Naive thymus-derived CD8-positive, alpha-beta T cell (primary cell): ENCODE measurements around the gene ULK4. TPM values are rescaled to one million over a fixed set of nuclear protein-coding genes. Genes with fewer than 3 reads are reported as not detected.
"Not testable (repeated sequence)": the region's sequence is repeated elsewhere in the genome, so short reads cannot be mapped to it uniquely, and the experiment has no call there.

Source experiments
- ATAC-seq, 2 donors: fragments of 150-1000 bp; cut with Tn5 transposase in 1 of 2; sonication (Bioruptor Pico), chemical (Tn5 transposase) in 1 of 2; 1 replicate in 1 of 2; 2 replicates in 1 of 2; pipeline ENCODE4 v1.10.0; 2021; ENCODE audit warnings: mild to moderate bottlenecking in 2 of 2, moderate library complexity in 2 of 2
- POLR2A ChIA-PET: fragments of 350-600 bp; sonication (Branson Sonifier 250); formaldehyde crosslinking; loops from one replicate; lab custom pipeline; 2021; ENCODE audit warnings: antibody characterized with exemption; lab: Charles Lee
- DNase-seq, 10 donors: peaks; one replicate each; pipeline versions ENCODE4 v3.0.0 to v3.0.0-alpha.2; 2020 to 2022
- H3K27ac Mint-ChIP-seq, 10 donors: one replicate each; pipeline ENCODE4 v1.8.0; 2020 to 2022; ENCODE audit warnings: mild to moderate bottlenecking in 10 of 10, mixed read lengths in 10 of 10, moderate library complexity in 4 of 10, inconsistent platforms in 1 of 10
- H3K27me3 Mint-ChIP-seq, 5 donors: one replicate each; pipeline ENCODE4 v1.8.0; 2021 to 2022; ENCODE audit warnings: mixed read lengths in 5 of 5
- H3K36me3 Mint-ChIP-seq, 3 donors: one replicate each; pipeline ENCODE4 v1.8.0; 2020 to 2022; ENCODE audit warnings: mixed read lengths in 3 of 3, mild to moderate bottlenecking in 2 of 3, inconsistent platforms in 1 of 3
- H3K4me1 Mint-ChIP-seq, 4 donors: one replicate each; pipeline ENCODE4 v1.8.0; 2021 to 2022; ENCODE audit warnings: mixed read lengths in 4 of 4
- H3K4me3 Mint-ChIP-seq, 10 donors: one replicate each; pipeline ENCODE4 v1.8.0; 2020 to 2022; ENCODE audit warnings: mild to moderate bottlenecking in 10 of 10, mixed read lengths in 10 of 10, moderate library complexity in 6 of 10, inconsistent platforms in 1 of 10
- H3K9me3 Mint-ChIP-seq, 9 donors: one replicate each; pipeline ENCODE4 v1.8.0; 2020 to 2022; ENCODE audit warnings: mixed read lengths in 9 of 9, mild to moderate bottlenecking in 3 of 9, inconsistent platforms in 1 of 9, moderate library complexity in 1 of 9
- polyA plus RNA-seq, 3 donors: library from polyadenylated mRNA; unstranded; fragments of 300-500 nt; fragmentation: Illumina TruSeq; gene quantifications; one replicate each; pipeline ENCODE4 v1.2.3, GENCODE V29; 2021
- total RNA-seq, 8 experiments: library from RNA in 2 of 8; stranded (reverse) in 2 of 8; gene quantifications; one replicate each; pipeline ENCODE4 v1.2.3 and lab custom pipeline; 2021 to 2026

Gene ULK4
- total and polyA plus RNA-seq, 5 experiments from 2014 or later: 6.6 to 16.8 (median 10.7) TPM

- H3K27ac Mint-ChIP-seq: no peak overlapping the region
- ATAC-seq (no peak), DNase-seq (no peak)
- POLR2A ChIA-PET: no interaction called here
- H3K4me1 Mint-ChIP-seq: peaks cover 0 to 17% (median 0%) of the 10 kb centered on the region in 4 donors
- no peaks in the 10 kb centered on the region for H3K27me3 Mint-ChIP-seq
- H3K4me3 Mint-ChIP-seq: no peak overlapping the region
- H3K36me3 Mint-ChIP-seq: peaks cover 0 to 16% (median 12%) of the 10 kb centered on the region in 3 donors
- H3K9me3 Mint-ChIP-seq: peaks cover 0 to 15% (median 5%) of the 10 kb centered on the region in 9 donors
These were observed 556.4 kb downstream of the ULK4 start for GRCh38 chr3:41405466-41405865.

DNA sequence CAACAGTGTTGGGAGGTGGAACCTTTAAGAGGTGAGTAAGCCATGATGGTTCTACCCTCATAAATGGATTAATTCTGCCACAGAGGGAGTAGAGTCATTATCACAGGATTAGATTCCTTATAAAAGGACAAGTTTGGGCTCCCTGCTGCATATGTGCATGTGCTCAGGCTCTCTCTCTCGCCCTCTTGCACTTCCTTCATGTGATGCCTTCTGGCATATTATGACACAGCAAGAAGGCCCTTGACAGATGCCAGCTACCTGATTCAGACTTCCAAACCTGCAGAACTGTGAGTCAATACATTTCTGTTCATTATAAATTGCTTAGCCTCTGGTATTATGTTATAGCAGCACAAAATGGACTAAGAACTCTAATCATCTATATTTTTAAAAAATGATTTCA is 557.3 kb downstream of the ULK4 start:
- POLR2A ChIA-PET: no interaction called here
- DNase-seq: no peak
- Mint-ChIP-seq H3K27ac (no peak overlapping the region), H3K9me3 (peaks cover 0 to 15% (median 5%) of the 10 kb centered on the region in 9 donors), H3K27me3 (no peaks in the 10 kb centered on the region), H3K36me3 (peaks cover 0 to 16% (median 12%) of the 10 kb centered on the region in 3 donors), H3K4me1 (peaks cover 0 to 17% (median 0%) of the 10 kb centered on the region in 4 donors), H3K4me3 (no peak overlapping the region)
- ATAC-seq: no peak

DNA sequence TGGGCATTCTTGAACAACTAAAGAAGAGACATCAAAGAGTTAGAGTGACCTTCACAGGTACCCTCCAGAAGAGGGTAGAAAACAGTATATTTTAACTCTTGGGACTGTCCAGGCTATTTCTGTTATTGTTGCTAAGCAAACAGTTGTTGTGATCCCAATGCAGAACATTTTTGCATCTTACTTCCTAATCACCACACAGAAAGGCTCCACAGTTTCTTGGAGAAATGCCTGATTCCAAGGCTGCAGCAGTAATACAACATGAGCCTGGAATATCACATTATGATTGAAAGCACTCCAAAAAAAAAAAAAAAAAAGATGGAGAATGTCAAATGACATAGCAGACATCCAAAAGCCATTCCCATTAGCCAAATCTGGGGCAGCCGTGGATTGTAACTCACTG is 567.0 kb downstream of the ULK4 start:
- Mint-ChIP-seq H3K27me3 (no peaks in the 10 kb centered on the region), H3K4me3 (no peak overlapping the region), H3K9me3 (peaks cover 0 to 33% (median 8%) of the 10 kb centered on the region in 9 donors), H3K27ac (no peak overlapping the region), H3K36me3 (peaks cover 16 to 50% (median 37%) of the 10 kb centered on the region in 3 donors), H3K4me1 (peaks cover 0 to 3% (median 0%) of the 10 kb centered on the region in 4 donors)
- no peak for DNase-seq
- ATAC-seq: no peak
- POLR2A ChIA-PET: no interaction called here

- peaks cover 0 to 43% (median 21%) of the 10 kb centered on the region in 9 donors for H3K9me3 Mint-ChIP-seq
- H3K4me1 Mint-ChIP-seq, H3K27ac Mint-ChIP-seq, POLR2A ChIA-PET, ATAC-seq, H3K4me3 Mint-ChIP-seq, H3K27me3 Mint-ChIP-seq, DNase-seq: not testable (repeated sequence)
- H3K36me3 Mint-ChIP-seq: peaks cover 9 to 31% (median 21%) of the 10 kb centered on the region in 3 donors
These were observed 591.0 kb downstream of the ULK4 start for GRCh38 chr3:41370765-41371535.

DNA sequence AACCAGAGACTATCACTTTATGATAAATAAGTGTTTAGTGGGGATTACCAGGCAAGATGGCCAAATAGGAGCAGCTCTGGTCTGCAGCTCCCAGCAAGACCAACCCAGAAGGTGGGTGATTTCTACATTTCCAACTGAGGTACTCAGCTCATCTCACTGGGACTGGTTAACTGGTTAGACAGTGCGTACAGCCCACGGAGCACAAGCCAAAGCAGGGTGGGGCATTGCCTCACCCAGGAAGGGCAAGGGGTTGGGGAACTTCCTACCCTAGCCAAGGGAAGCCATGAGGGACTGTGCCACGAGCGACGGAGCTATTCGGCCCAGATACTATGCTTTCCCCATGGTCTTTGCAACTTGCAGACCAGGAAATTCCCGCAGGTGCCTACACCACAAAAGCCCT is 591.6 kb downstream of the ULK4 start:
- Mint-ChIP-seq H3K9me3 (peaks cover 0 to 37% (median 21%) of the 10 kb centered on the region in 9 donors), H3K4me1 (no peaks in the 10 kb centered on the region), H3K27me3 (no peaks in the 10 kb centered on the region), H3K27ac (peak overlapping the region in 1 of 10 donors; percentile 37), H3K36me3 (peaks cover 9 to 27% (median 21%) of the 10 kb centered on the region in 3 donors), H3K4me3 (no peak overlapping the region)
- DNase-seq: no peak
- POLR2A ChIA-PET: no interaction called here
- ATAC-seq: no peak

- peaks cover 0 to 32% (median 19%) of the 10 kb centered on the region in 9 donors for H3K9me3 Mint-ChIP-seq
- no peaks in the 10 kb centered on the region for H3K27me3 Mint-ChIP-seq
- ATAC-seq (no peak), DNase-seq (no peak)
- H3K27ac Mint-ChIP-seq: no peak overlapping the region
- H3K36me3 Mint-ChIP-seq: peaks cover 9 to 23% (median 21%) of the 10 kb centered on the region in 3 donors
- POLR2A ChIA-PET: no interaction called here
- no peaks in the 10 kb centered on the region for H3K4me1 Mint-ChIP-seq
- H3K4me3 Mint-ChIP-seq: no peak overlapping the region
These were observed 592.1 kb downstream of the ULK4 start for GRCh38 chr3:41369838-41370237.

DNA sequence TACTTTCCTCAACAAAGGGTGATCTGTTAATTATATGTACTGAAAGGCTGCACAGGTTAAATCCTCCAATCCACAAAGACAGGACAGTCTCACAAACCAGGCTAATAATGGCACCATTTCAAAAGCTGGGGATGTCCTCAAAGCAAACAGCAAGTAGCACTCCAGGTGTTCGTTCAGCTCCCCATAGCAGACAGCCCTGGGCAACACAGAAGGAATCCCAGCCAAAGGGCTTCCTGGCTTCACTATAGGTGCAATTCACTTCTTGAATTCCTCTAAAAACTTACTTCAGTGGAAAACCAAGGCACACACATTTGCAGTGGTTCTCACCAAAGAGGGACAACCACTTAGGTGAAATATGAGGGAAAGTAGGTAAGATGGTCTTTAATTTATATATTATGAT is 595.9 kb downstream of the ULK4 start:
- H3K4me1 Mint-ChIP-seq: peaks cover 0 to 2% (median 0%) of the 10 kb centered on the region in 4 donors
- H3K27ac Mint-ChIP-seq: no peak overlapping the region
- no peak for ATAC-seq
- no peaks in the 10 kb centered on the region for H3K27me3 Mint-ChIP-seq
- H3K36me3 Mint-ChIP-seq: peaks cover 0 to 4% (median 0%) of the 10 kb centered on the region in 3 donors
- no peak overlapping the region for H3K4me3 Mint-ChIP-seq
- no peak for DNase-seq
- POLR2A ChIA-PET: no interaction called here
- peaks cover 0 to 3% (median 0%) of the 10 kb centered on the region in 9 donors for H3K9me3 Mint-ChIP-seq

DNA sequence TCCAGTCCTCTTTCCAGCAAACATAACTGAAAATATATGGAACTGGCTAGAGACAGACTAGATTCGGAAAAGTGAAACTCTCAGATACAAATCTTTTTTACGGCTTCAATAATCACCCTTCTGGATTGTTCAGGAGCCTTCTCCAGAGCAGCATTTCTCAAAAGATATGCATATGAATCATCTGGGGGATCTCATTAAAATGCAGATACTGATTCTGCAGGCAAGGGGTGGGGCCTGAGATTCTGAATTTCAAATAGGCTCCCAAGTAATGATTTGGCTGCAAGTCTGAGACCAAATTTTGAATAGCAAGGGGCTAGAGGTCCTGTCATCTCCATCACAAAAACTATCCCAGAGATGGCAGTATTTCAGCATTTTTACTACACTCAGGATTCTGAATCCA is 597.2 kb downstream of the ULK4 start:
- Mint-ChIP-seq H3K36me3 (peaks cover 0 to 6% (median 5%) of the 10 kb centered on the region in 3 donors), H3K9me3 (peaks cover 0 to 3% (median 0%) of the 10 kb centered on the region in 9 donors), H3K27me3 (peaks cover 0 to 6% (median 0%) of the 10 kb centered on the region in 5 donors), H3K27ac (peak overlapping the region in 1 of 10 donors; percentile 74), H3K4me1 (peaks cover 0 to 2% (median 0%) of the 10 kb centered on the region in 4 donors), H3K4me3 (no peak overlapping the region)
- POLR2A ChIA-PET: no interaction called here
- ATAC-seq (no peak), DNase-seq (no peak)

DNA sequence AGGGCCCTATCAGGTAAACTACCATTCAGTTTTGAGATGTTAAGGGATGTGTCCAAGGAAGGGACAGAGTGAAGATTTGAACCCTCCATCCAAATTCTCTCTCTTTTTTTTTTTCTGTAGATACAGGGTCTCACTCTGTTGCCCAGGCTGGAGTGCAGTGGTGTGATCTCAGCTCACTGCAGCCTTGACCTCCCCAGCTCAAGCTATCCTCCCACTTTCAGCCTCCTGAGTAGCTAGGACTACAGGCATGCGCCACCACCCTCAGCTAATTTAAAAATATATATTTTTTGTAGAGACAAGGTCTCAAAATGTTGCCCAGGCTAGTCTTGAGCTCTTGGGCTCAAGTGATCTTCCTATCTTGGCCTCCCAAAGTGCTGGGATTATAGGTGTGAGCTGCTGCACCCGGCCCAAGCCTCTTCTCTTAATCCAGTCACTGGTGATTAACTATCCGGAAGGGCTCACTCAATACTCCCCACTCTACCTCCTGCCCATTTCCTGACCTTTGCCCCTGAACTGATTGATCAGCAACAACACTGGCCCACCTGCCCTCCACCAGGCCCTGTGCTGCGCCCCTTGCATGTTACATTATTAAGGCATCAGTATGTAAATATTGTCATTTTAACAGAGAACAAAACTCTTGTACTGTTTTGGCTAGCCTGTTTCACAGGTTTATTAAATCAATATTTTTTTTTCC is 597.9 kb downstream of the ULK4 start:
- peak overlapping the region in 1 of 10 donors; percentile 74 for H3K27ac Mint-ChIP-seq
- ATAC-seq: no peak
- POLR2A ChIA-PET: no interaction called here
- H3K4me3 Mint-ChIP-seq: no peak overlapping the region
- H3K9me3 Mint-ChIP-seq: peaks cover 0 to 3% (median 0%) of the 10 kb centered on the region in 9 donors
- H3K27me3 Mint-ChIP-seq: peaks cover 0 to 11% (median 0%) of the 10 kb centered on the region in 5 donors
- peaks cover 0 to 3% (median 0%) of the 10 kb centered on the region in 4 donors for H3K4me1 Mint-ChIP-seq
- peaks cover 0 to 5% (median 5%) of the 10 kb centered on the region in 3 donors for H3K36me3 Mint-ChIP-seq
- DNase-seq: no peak

DNA sequence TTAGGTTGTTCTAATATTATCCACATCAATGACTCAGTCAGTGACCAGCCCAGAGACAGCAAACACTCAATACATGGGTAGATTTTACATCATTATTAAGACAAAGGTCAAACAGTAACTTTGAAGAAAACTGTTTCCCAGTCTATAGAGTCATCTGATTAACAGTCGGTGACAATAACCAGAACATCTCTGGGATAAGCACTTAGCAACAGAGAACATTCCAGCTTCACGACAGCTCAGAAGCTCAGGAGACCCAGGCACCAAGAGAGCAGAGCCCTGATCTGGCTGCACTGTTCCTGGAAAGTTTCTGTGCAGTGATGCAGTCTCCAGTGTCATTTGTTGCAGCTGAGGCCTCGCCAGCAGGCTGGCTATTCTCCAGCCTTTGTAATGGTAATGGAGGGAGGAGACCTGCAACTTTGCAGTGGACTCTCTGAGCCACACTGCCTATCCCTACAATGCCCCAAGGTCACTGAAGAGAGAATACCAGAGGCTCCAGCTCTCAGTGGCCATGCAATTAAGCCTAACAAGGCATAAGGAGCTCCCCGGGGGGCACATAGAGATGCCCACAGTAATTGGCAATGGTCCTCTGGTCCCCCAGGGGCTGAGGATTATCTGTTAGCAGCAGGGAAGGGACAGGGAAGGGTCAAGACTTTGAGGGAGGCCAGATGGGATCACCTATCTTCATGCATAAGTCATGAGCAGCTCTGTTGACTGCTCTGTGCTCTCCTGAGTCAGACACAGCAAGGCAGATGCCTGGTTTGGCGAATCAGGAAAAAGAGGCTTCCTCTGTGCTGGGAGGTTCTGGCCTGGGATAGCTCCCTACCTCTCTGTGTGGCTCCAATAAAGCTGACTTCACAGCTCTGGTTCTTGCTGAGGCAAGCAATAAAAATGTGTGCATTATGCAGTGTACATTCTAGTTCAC is 599.0 kb downstream of the ULK4 start:
- Mint-ChIP-seq H3K36me3 (peaks cover 0 to 5% (median 5%) of the 10 kb centered on the region in 3 donors), H3K4me1 (peaks cover 0 to 7% (median 0%) of the 10 kb centered on the region in 4 donors), H3K9me3 (no peaks in the 10 kb centered on the region), H3K27ac (no peak overlapping the region), H3K27me3 (peaks cover 0 to 14% (median 0%) of the 10 kb centered on the region in 5 donors), H3K4me3 (no peak overlapping the region)
- DNase-seq (no peak), ATAC-seq (no peak)
- POLR2A ChIA-PET: no interaction called here

DNA sequence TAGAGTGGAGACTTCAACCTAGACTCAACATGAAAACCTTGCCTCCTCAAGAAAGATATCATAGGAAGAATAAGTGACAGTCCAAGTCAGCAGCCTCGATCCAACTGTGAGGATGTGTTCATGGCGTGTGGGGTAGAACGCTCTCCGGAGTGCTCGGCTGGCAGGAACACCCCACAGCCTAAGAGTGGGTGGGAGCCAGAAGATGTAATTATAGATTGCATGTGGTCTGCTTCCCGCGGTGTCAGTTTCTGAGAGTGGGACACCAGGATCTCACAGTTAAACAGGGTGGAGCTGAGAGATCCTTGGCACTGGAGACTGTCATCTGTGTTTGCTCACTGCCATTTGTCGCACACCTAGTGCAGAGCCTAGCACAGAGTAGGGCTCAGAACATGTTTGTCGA is 604.6 kb downstream of the ULK4 start:
- H3K27me3 Mint-ChIP-seq: peaks cover 0 to 14% (median 0%) of the 10 kb centered on the region in 5 donors
- H3K4me1 Mint-ChIP-seq: peaks cover 0 to 5% (median 0%) of the 10 kb centered on the region in 4 donors
- no peak for DNase-seq
- no peak for ATAC-seq
- no peak overlapping the region for H3K4me3 Mint-ChIP-seq
- peaks cover 0 to 7% (median 5%) of the 10 kb centered on the region in 3 donors for H3K36me3 Mint-ChIP-seq
- H3K27ac Mint-ChIP-seq: no peak overlapping the region
- POLR2A ChIA-PET: no interaction called here
- H3K9me3 Mint-ChIP-seq: no peaks in the 10 kb centered on the region

DNA sequence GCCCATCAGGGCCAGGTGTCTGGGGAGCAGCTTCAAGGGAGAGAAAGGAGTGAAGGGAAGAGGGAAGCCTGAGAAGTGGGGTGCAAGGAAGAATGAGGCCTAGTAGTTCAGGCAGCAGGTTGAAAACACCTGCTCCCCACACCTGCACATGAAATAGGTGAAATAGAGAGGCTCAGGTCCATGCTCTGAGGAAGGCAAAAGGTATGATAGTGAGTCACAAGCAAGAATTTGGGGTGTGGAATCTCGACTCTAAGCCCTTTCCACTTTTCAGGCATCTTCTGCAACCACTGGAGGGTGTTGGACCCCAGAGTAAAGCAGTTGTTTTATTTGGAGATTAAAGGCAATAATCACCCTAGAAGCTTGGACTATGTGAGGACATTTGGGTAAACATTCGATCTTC is 605.1 kb downstream of the ULK4 start:
- Mint-ChIP-seq H3K27ac (peak overlapping the region in 1 of 10 donors; percentile 22), H3K4me3 (no peak overlapping the region), H3K27me3 (peaks cover 0 to 14% (median 0%) of the 10 kb centered on the region in 5 donors), H3K9me3 (no peaks in the 10 kb centered on the region), H3K4me1 (peaks cover 0 to 7% (median 0%) of the 10 kb centered on the region in 4 donors), H3K36me3 (peaks cover 0 to 7% (median 5%) of the 10 kb centered on the region in 3 donors)
- POLR2A ChIA-PET: no interaction called here
- DNase-seq (no peak), ATAC-seq (no peak)
